Suppressor macrophage treated with lipopolysaccharide for 4 hours (primary cell): ENCODE measurements around the gene SYNE1.
"Not testable (repeated sequence)": the region's sequence is repeated elsewhere in the genome, so short reads cannot be mapped to it uniquely, and the experiment has no call there.

Experiments used
- DNase-seq: peaks from one replicate; pipeline ENCODE4 v3.0.0-alpha.2; 2020

The SYNE1 gene

GRCh38 chr6:152087096-152087495, 550.1 kb downstream of the SYNE1 start:
- DNase-seq = no peak

DNA sequence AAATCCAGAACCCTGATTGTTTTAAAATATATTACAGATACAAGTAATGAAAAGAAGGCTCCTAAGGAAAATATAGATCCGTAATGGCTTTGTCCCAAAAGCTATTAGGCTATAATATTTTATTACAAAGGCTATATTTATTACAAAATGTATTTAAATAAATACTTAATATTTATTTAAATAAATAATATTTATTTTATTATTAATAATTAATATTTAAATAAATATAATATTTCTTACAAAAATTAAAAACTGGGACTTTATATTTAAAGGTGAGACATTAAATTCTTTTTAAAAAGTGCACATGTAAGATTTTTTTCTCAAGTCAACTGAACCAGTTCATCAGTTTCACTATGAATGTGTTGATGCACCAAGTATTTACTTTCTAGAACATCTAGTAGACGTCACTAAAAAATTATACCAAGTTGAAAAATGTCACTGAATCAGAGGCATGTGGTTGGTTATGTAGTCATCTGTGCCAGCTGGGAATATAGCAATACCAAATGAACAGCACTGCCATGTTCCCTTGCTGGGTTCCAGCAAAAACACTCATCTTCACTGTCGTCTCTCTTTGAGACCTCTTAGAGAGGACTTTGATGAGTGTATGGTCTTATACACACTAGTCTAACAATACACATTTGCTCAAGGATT, 550.8 kb downstream of the SYNE1 start:
- no peak for DNase-seq

DNA sequence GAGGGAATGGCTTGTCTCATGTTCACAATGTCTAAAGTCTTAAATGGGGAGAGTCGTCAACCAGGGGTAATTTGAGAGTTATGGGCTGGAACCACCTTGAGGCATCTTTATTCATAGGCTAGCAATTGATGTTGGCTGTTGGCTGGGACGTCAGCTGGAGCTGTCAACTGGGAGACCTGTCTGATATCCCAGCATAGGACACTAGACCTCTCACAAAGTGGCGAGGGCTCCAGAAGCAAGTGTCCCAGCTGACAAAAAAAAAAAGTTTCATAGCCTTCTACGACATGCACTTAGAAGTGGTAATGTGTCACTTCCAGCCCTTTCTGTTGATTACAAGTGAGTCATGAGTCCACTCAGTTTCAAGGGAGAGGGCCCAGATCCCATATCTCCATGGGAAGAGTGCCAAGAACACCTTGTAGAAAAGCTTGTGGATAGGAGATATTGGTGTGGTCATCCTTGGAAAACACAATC, 551.7 kb downstream of the SYNE1 start:
- no peak for DNase-seq

DNA sequence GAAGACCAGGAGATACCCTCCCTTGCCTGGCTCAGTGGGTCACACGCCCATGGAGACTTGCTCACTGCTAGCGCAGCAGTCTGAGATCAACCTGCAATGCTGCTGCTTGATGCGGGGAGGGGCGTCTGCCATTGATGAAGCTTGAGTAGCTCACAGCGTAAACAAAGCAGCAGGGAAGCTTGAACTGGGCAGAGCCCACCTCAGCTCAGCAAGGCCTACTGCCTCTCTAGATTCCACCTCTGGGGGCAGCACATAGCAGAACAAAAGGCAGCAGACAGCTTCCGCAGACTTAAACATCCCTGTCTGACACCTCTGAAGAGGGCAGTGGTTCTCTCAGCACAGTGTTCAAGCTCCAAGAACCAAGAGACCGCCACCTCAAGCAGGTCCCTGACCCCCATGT, 558.4 kb downstream of the SYNE1 start:
- no peak for DNase-seq

GRCh38 chr6:152078001-152078400, 559.2 kb downstream of the SYNE1 start:
- no peak for DNase-seq

DNA sequence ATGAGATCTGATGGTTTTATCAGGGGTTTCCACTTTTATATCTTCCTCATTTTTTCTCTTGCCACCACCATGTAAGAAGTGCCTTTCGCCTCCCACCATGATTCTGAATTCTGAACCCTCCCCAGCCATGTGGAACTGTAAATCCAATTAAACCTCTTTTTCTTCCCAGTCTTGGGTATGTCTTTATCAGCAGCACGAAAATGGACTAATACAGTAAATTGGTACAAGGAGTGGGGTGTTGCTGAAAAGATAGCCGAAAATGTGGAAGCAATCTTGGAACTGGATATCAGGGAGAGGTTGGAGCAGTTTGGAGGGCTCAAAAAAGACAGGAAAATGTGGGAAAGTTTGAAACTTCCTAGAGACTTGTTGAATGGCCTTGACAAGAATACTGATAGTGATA, 560.9 kb downstream of the SYNE1 start:
- not testable (repeated sequence) for DNase-seq

DNA sequence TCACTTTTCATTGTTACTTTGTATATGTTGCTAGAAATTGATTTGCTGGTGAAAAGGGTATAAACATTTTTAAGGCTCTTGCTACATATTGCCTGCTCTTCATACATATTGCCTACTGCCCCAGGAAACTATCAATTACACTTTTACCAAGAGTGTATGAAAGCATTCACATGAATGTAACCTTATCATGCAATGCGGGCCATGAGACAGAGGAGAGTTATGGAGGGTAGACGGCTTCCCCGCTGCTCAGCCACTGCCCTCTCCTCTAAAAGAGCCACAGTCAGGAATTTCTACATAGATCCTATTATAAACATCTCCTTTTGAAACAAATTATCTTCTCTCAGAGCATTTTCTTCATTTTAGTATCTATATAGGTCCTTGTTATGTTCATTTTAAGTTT, 565.3 kb downstream of the SYNE1 start:
- no peak for DNase-seq
